ENCODE results near the gene PHF21A. TPM values are rescaled to one million over a fixed set of nuclear protein-coding genes. Genes with fewer than 3 reads are reported as not detected.
A peak's percentile ranks its signal among the peaks of the same experiment; 100 is the strongest.

The PHF21A gene
- total RNA-seq, 1 donor from 2014 or later = 49.6 TPM

DNA sequence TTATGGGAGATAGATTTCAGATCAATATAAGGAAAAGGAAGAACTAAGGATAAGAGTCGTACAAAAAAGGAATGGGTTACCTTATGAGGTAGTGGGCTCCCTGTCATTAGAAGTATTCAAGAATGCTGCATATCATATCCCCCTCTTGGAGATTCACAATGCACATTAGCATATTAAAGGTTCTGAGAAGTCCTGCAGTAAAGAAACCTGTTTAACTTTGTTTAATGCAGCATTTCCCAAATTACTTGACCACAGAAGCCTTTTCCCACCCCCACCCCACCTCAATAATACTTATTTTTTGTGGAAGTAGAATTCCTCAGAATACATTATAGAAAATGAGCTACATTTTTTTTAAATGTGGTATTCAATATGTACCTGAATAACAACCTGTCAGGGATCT is 30.9 kb downstream of the PHF21A start:
- H3K27me3 ChIP-seq = no peaks in the 10 kb centered on the region
- H3K4me3 ChIP-seq = no peak overlapping the region
- H3K9me3 ChIP-seq (ENCODE audit: low read depth) = no peaks in the 10 kb centered on the region
- H2AFZ ChIP-seq (replicated peaks) = no peak overlapping the region
- H3F3A ChIP-seq (ENCODE audit: low read depth) = peaks cover 9% of the 10 kb centered on the region
- Mint-ChIP-seq H3K36me3 (peaks cover 6% of the 10 kb centered on the region), H3K27me3 (ENCODE audit: insufficient read depth, low read depth) (no peaks in the 10 kb centered on the region), H3K4me3 (no peak overlapping the region), H3K27ac (no peak overlapping the region), H3K4me1 (no peaks in the 10 kb centered on the region), H3K9me3 (no peaks in the 10 kb centered on the region)
- peaks cover 30% of the 10 kb centered on the region for H4K20me1 ChIP-seq (ENCODE audit: low read depth)
- peaks cover 3% of the 10 kb centered on the region for H3K4me1 ChIP-seq
- no peak overlapping the region for H3K9ac ChIP-seq
- H3K79me2 ChIP-seq (ENCODE audit: low read depth) = peaks cover 42% of the 10 kb centered on the region
- no peak overlapping the region for H3K27ac ChIP-seq
- no peak overlapping the region for H3K4me2 ChIP-seq
- TF ChIP-seq EZH2 (IDR thresholded peaks at IDR 0.05) = no peak
- TF ChIP-seq EZH2phosphoT487 (IDR thresholded peaks at IDR 0.05) = no peak
- TF ChIP-seq, protein P1, sequence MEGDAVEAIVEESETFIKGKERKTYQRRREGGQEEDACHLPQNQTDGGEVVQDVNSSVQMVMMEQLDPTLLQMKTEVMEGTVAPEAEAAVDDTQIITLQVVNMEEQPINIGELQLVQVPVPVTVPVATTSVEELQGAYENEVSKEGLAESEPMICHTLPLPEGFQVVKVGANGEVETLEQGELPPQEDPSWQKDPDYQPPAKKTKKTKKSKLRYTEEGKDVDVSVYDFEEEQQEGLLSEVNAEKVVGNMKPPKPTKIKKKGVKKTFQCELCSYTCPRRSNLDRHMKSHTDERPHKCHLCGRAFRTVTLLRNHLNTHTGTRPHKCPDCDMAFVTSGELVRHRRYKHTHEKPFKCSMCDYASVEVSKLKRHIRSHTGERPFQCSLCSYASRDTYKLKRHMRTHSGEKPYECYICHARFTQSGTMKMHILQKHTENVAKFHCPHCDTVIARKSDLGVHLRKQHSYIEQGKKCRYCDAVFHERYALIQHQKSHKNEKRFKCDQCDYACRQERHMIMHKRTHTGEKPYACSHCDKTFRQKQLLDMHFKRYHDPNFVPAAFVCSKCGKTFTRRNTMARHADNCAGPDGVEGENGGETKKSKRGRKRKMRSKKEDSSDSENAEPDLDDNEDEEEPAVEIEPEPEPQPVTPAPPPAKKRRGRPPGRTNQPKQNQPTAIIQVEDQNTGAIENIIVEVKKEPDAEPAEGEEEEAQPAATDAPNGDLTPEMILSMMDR (IDR thresholded peaks at IDR 0.05) = no peak
- H3K36me3 ChIP-seq = no peaks in the 10 kb centered on the region
- DNase-seq (ENCODE audit: low spot score) = no peak

DNA sequence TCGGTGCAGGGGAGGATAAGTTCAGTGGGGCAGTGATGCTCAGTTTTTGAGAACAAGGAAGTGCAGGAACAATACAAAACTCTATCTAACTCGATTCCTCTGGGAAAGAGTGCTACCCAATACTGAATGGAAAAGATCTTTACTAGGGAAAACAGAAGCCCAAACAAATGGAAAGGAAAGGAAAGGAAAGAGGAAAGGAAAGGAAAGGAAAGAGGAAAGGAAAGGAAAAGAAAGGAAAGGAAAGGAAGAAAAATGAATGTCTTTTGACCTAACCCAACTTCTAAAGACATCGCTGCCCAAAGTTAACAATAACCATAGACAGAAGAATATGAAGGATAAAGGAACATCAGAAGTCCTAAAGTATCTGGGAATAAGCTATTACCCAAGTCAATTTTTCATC is 41.6 kb downstream of the PHF21A start:
- DNase-seq (ENCODE audit: low spot score) = no peak
- H3K27me3 Mint-ChIP-seq (ENCODE audit: insufficient read depth, low read depth) = no peaks in the 10 kb centered on the region
- Histone ChIP-seq H3K4me2 (no peak overlapping the region), H2AFZ (replicated peaks) (no peak overlapping the region), H3K9me3 (ENCODE audit: low read depth) (no peaks in the 10 kb centered on the region), H3K9ac (no peak overlapping the region), H3K4me3 (no peak overlapping the region), H3K27ac (peak overlapping the region; percentile 56), H3F3A (ENCODE audit: low read depth) (peaks cover 14% of the 10 kb centered on the region), H3K27me3 (no peaks in the 10 kb centered on the region), H3K79me2 (ENCODE audit: low read depth) (no peaks in the 10 kb centered on the region), H3K36me3 (peaks cover 11% of the 10 kb centered on the region), H4K20me1 (ENCODE audit: low read depth) (peaks cover 13% of the 10 kb centered on the region), H3K4me1 (peaks cover 12% of the 10 kb centered on the region)
- no peaks in the 10 kb centered on the region for H3K9me3 Mint-ChIP-seq
- peaks cover 7% of the 10 kb centered on the region for H3K4me1 Mint-ChIP-seq
- TF ChIP-seq, protein P1 (IDR thresholded peaks at IDR 0.05) = no peak
- no peak for TF ChIP-seq EZH2phosphoT487 (IDR thresholded peaks at IDR 0.05)
- TF ChIP-seq EZH2 (IDR thresholded peaks at IDR 0.05) = no peak
- H3K4me3 Mint-ChIP-seq = no peak overlapping the region
- peaks cover 15% of the 10 kb centered on the region for H3K36me3 Mint-ChIP-seq
- H3K27ac Mint-ChIP-seq = no peak overlapping the region

DNA sequence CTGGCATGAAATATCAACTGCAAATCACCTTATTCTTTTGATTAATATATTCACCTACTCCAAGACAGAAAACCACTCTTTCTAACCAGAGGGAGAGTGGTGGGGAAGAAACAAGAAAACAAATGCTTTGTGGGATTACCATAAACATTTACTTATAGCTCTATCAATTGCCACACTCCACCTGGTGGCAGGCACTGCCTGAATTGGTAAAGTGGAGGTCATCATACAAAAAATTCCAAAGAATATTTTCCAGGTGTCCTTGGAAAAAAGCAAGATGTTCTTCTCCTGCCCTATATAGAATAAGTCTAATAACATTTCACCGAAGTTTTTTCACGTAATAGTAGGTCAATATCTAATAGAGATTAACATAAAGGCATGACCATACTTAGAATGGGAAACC is 45.3 kb downstream of the PHF21A start:
- Mint-ChIP-seq H3K9me3 (no peaks in the 10 kb centered on the region), H3K4me1 (no peaks in the 10 kb centered on the region), H3K4me3 (no peak overlapping the region), H3K27ac (no peak overlapping the region), H3K27me3 (ENCODE audit: insufficient read depth, low read depth) (no peaks in the 10 kb centered on the region), H3K36me3 (peaks cover 7% of the 10 kb centered on the region)
- H3K27me3 ChIP-seq = no peaks in the 10 kb centered on the region
- H3K27ac ChIP-seq = no peak overlapping the region
- H3K9me3 ChIP-seq (ENCODE audit: low read depth) = no peaks in the 10 kb centered on the region
- no peak overlapping the region for H3K4me2 ChIP-seq
- H3K79me2 ChIP-seq (ENCODE audit: low read depth) = no peaks in the 10 kb centered on the region
- H3F3A ChIP-seq (ENCODE audit: low read depth) = peaks cover 9% of the 10 kb centered on the region
- no peak for DNase-seq (ENCODE audit: low spot score)
- H3K36me3 ChIP-seq = peaks cover 5% of the 10 kb centered on the region
- H2AFZ ChIP-seq (replicated peaks) = no peak overlapping the region
- H4K20me1 ChIP-seq (ENCODE audit: low read depth) = peaks cover 5% of the 10 kb centered on the region
- no peak overlapping the region for H3K4me3 ChIP-seq
- TF ChIP-seq, protein P1 (IDR thresholded peaks at IDR 0.05) = peak; percentile 12
- TF ChIP-seq EZH2 (IDR thresholded peaks at IDR 0.05) (no peak), EZH2phosphoT487 (IDR thresholded peaks at IDR 0.05) (no peak)
- no peak overlapping the region for H3K9ac ChIP-seq
- no peaks in the 10 kb centered on the region for H3K4me1 ChIP-seq

Data from neural progenitor cell (in vitro differentiated cells).